Spleen (tissue), 7 donors: ENCODE data around the gene SLC2A11.
A peak's percentile ranks its signal among the peaks of the same experiment; 100 is the strongest.

Experiments used
- CTCF ChIP-seq, 11 experiments: fragments of 200-600 bp in 7 of 11; fragments of 450-650 bp in 4 of 11; sonication (generic) in 4 of 11; IDR thresholded peaks in 8 of 11; conservative IDR thresholded peaks in 3 of 11; 1 replicate in 7 of 11; 2 replicates in 4 of 11; pipeline versions ENCODE4 v1.4.0 to v1.8.0; 2016 to 2021; ENCODE audit warnings: antibody characterized with exemption in 11 of 11, inconsistent platforms in 4 of 11, mild to moderate bottlenecking in 1 of 11
- POLR2AphosphoS5 ChIP-seq, 3 donors: sonication (generic); formaldehyde crosslinking; IDR thresholded peaks; one replicate each; pipeline ENCODE4 v1.5.1; 2017; ENCODE audit warnings: antibody characterized with exemption in 3 of 3
- donor health status: DM: no; HTN: no; CAD: no; lungs with moderate emphysema.
- donor health status: DM: no; HTN: no; CAD: no.
- donor health status: DM: no; HTN: no; CAD: no.

- no peak for TF ChIP-seq CTCF (IDR thresholded peaks at IDR 0.05 in 8 of 11, conservative IDR thresholded peaks at IDR 0.05 in 3 of 11)
- peak in 1 of 3 donors; percentile 41 for TF ChIP-seq POLR2AphosphoS5 (IDR thresholded peaks at IDR 0.05)
Observed at GRCh38 chr22:23896523-23897186, 39.0 kb downstream of the SLC2A11 start.
